GM12891 (cell line): ENCODE data around the gene NIT2.

Source experiments
- POLR2A ChIP-seq: IDR thresholded peaks from 2 replicates; pipeline ENCODE4 v1.6.1; 2011; ENCODE audit warnings: low read depth, low read length, control low read depth
- POLR2AphosphoS5 ChIP-seq: IDR thresholded peaks from 2 replicates; pipeline ENCODE4 v1.6.1; 2011; ENCODE audit warnings: low read depth, low read length, control low read depth
- SPI1 ChIP-seq: IDR thresholded peaks from 2 replicates; pipeline ENCODE4 v1.6.1; 2011; ENCODE audit warnings: low read depth, low read length, control low read depth
- TAF1 ChIP-seq: IDR thresholded peaks from 2 replicates; pipeline ENCODE4 v1.6.1; 2011; ENCODE audit warnings: low read depth, low read length, control low read depth

GRCh38 chr3:100360757-100361496 is 26.4 kb downstream of the NIT2 start:
- TF ChIP-seq POLR2A, result no peak
- TF ChIP-seq POLR2AphosphoS5, result no peak
- TF ChIP-seq TAF1, result no peak
- no peak for TF ChIP-seq SPI1
